Calu3 (cell line): ENCODE data around the gene LYPD6B. TPM values are rescaled to one million over a fixed set of nuclear protein-coding genes. Genes with fewer than 3 reads are reported as not detected.

Experiments used
- BruUV-seq: library from RNA; stranded (reverse); fragments of 400-500 nt; replicated peaks from 2 replicates; lab custom pipeline; 2021; lab: Mats Ljungman, UMichigan
- CTCF ChIA-PET: fragments of 300-600 bp; sonication (Branson Sonifier 250); formaldehyde crosslinking; loops from one replicate; lab custom pipeline; 2022; ENCODE audit warnings: antibody characterized with exemption; lab: Charles Lee
- DNase-seq: peaks from one replicate; pipeline ENCODE4 v3.0.0; 2022
- H3K27ac Mint-ChIP-seq: one replicate; pipeline ENCODE4 v1.8.0; 2022; ENCODE audit warnings: mixed read lengths; ENCODE audit not compliant: unreplicated experiment
- H3K27me3 Mint-ChIP-seq: one replicate; pipeline ENCODE4 v1.8.0; 2022; ENCODE audit warnings: mixed read lengths; ENCODE audit not compliant: unreplicated experiment
- H3K36me3 Mint-ChIP-seq: one replicate; pipeline ENCODE4 v1.8.0; 2022; ENCODE audit warnings: mild to moderate bottlenecking, moderate library complexity, mixed read lengths; ENCODE audit not compliant: insufficient read depth, unreplicated experiment
- H3K4me1 Mint-ChIP-seq: one replicate; pipeline ENCODE4 v1.8.0; 2022; ENCODE audit warnings: mild to moderate bottlenecking, low read depth, mixed read lengths; ENCODE audit not compliant: unreplicated experiment
- H3K4me3 Mint-ChIP-seq: one replicate; pipeline ENCODE4 v1.8.0; 2022; ENCODE audit warnings: mild to moderate bottlenecking, low read depth, moderate library complexity, mixed read lengths; ENCODE audit not compliant: unreplicated experiment
- H3K9me3 Mint-ChIP-seq: one replicate; pipeline ENCODE4 v1.8.0; 2022; ENCODE audit warnings: low read depth, mixed read lengths; ENCODE audit not compliant: unreplicated experiment
- intact Hi-C: fragments of 100-400 bp; cut with micrococcal nuclease; formaldehyde crosslinking; loops from one replicate; pipeline ENCODE4 v1.10.0; 2022; ENCODE audit not compliant: unreplicated experiment
- total RNA-seq: library from RNA; stranded (reverse); gene quantifications from 2 replicates; pipeline ENCODE4 v1.2.3, GENCODE V29; 2022
- TF ChIP-seq, protein P1 (sequence below): fragments of 200-600 bp; IDR thresholded peaks from one replicate; pipeline ENCODE4 v1.8.0; 2022; ENCODE audit warnings: antibody characterized with exemption; ENCODE audit not compliant: unreplicated experiment

The LYPD6B gene
- total RNA-seq, 1 experiment from 2014 or later, result 0.87 TPM

DNA sequence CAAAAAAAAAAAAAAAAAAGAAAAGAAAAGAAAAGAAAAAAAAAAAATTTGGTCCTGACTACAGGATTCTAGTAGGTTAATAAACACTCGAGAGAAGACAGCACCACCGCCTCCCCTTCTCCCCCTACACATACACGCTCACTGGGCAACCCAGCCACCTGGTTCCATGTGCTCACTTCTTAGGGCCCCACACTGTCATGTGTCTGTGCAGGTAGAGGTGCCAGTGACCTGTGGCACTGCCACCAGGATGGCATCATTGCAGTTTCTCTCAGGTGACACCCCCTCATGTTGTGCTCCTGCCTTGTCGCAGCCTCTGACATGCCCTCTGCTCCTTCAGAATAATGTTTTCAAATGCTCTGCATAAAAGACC, 39.7 kb upstream of the LYPD6B start:
- H3K36me3 Mint-ChIP-seq, result no peaks in the 10 kb centered on the region
- DNase-seq, result no peak
- no TSS peak for BruUV-seq
- intact Hi-C loops, result loop anchor here (10.0 kb wide), 1 partner anchor 354 kb away; the partner anchor contains the start of gene EPC2
- H3K9me3 Mint-ChIP-seq, result no peaks in the 10 kb centered on the region
- H3K4me1 Mint-ChIP-seq, result peaks cover 10% of the 10 kb centered on the region
- TF ChIP-seq, protein P1, sequence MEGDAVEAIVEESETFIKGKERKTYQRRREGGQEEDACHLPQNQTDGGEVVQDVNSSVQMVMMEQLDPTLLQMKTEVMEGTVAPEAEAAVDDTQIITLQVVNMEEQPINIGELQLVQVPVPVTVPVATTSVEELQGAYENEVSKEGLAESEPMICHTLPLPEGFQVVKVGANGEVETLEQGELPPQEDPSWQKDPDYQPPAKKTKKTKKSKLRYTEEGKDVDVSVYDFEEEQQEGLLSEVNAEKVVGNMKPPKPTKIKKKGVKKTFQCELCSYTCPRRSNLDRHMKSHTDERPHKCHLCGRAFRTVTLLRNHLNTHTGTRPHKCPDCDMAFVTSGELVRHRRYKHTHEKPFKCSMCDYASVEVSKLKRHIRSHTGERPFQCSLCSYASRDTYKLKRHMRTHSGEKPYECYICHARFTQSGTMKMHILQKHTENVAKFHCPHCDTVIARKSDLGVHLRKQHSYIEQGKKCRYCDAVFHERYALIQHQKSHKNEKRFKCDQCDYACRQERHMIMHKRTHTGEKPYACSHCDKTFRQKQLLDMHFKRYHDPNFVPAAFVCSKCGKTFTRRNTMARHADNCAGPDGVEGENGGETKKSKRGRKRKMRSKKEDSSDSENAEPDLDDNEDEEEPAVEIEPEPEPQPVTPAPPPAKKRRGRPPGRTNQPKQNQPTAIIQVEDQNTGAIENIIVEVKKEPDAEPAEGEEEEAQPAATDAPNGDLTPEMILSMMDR, result no peak
- no peak overlapping the region for H3K4me3 Mint-ChIP-seq
- CTCF ChIA-PET, result interaction anchor here (0.7 kb wide), 1 partner anchor 475 kb away, joined by 3 read pairs; no protein-coding TSS in a partner anchor
- H3K27me3 Mint-ChIP-seq, result peaks cover 70% of the 10 kb centered on the region
- H3K27ac Mint-ChIP-seq, result no peak overlapping the region

- H3K27me3 Mint-ChIP-seq, result peaks cover 72% of the 10 kb centered on the region
- no TSS peak for BruUV-seq
These were observed 39.0 kb upstream of the LYPD6B start for GRCh38 chr2:148999451-148999921.

DNA sequence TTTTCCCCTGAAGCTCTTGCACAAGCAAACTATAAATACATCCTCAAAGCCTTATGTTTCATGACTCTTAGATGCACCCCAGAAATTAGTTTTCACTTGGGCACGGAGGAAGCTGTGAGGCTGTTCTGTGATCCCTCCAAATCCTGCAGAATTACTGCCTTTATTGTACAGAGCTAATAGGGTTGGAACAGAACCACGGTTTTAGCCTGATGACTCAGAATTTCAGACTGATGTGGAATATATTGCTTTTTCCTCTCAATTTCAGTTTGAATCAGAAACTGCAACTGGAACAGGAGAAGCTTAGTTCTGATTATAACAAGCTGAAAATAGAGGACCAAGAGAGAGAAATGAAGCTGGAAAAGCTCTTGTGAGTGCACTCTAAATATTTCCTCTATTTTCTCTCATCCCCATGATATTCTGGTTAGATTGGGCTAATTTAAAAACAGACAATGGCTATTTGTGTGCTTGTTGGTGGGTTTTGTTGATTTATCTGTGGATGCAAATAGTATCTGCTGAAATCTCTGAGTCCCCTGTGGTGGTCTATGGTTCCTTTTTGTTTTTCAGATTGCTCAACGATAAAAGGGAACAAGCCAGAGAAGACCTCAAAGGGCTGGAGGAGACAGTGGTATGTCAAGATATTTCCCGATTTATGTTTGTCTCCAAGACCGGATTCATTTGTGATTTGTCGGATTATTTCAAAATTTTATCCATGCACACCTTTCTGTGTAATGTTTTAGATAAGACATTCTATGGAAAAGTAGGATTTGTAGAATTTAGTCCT, 38.2 kb upstream of the LYPD6B start:
- intact Hi-C loops, result no loop called here
- CTCF ChIA-PET, result no interaction called here
- TF ChIP-seq, protein P1, result no peak
- Mint-ChIP-seq H3K9me3 (no peaks in the 10 kb centered on the region), H3K4me1 (peaks cover 1% of the 10 kb centered on the region), H3K4me3 (no peak overlapping the region), H3K36me3 (no peaks in the 10 kb centered on the region), H3K27me3 (peaks cover 75% of the 10 kb centered on the region), H3K27ac (no peak overlapping the region)
- BruUV-seq, result no TSS peak
- no peak for DNase-seq

More at GRCh38 chr2:148999451-148999921, 39.0 kb upstream of the LYPD6B start:
- CTCF ChIA-PET, result no interaction called here
- DNase-seq, result no peak
- no peaks in the 10 kb centered on the region for H3K9me3 Mint-ChIP-seq
- TF ChIP-seq, protein P1, result no peak
- no peak overlapping the region for H3K27ac Mint-ChIP-seq
- peaks cover 10% of the 10 kb centered on the region for H3K4me1 Mint-ChIP-seq
- intact Hi-C loops, result loop anchor here (10.0 kb wide), 1 partner anchor 355 kb away; the partner anchor contains the start of gene EPC2
- no peaks in the 10 kb centered on the region for H3K36me3 Mint-ChIP-seq
- H3K4me3 Mint-ChIP-seq, result no peak overlapping the region

GRCh38 chr2:149001496-149001895, 37.0 kb upstream of the LYPD6B start:
- H3K4me3 Mint-ChIP-seq, result no peak overlapping the region
- peaks cover 87% of the 10 kb centered on the region for H3K27me3 Mint-ChIP-seq
- H3K27ac Mint-ChIP-seq, result no peak overlapping the region
- TF ChIP-seq, protein P1, result no peak
- no peak for DNase-seq
- H3K4me1 Mint-ChIP-seq, result no peaks in the 10 kb centered on the region
- CTCF ChIA-PET, result no interaction called here
- H3K36me3 Mint-ChIP-seq, result no peaks in the 10 kb centered on the region
- H3K9me3 Mint-ChIP-seq, result no peaks in the 10 kb centered on the region
- intact Hi-C loops, result no loop called here
- no TSS peak for BruUV-seq
